A673 (cell line): ENCODE measurements around the gene PDZD4. TPM values are rescaled to one million over a fixed set of nuclear protein-coding genes. Genes with fewer than 3 reads are reported as not detected.

Experiments
- BruUV-seq: library from RNA; stranded (reverse); fragments of 400-500 nt; replicated peaks from 2 replicates; lab custom pipeline; 2021; lab: Mats Ljungman, UMichigan
- CTCF ChIA-PET: fragments of 300-600 bp; sonication (Branson Sonifier 250); formaldehyde crosslinking; loops from one replicate; lab custom pipeline; 2022; ENCODE audit warnings: antibody characterized with exemption; lab: Charles Lee
- POLR2A ChIA-PET: fragments of 300-600 bp; sonication (Branson Sonifier 250); formaldehyde crosslinking; loops from one replicate; lab custom pipeline; 2022; ENCODE audit warnings: antibody characterized with exemption; ENCODE audit not compliant: low non-redundant PET; lab: Charles Lee
- DNase-seq: peaks from one replicate; pipeline ENCODE4 v3.0.0-alpha.2; 2015; ENCODE audit warnings: low spot score
- H3K27ac ChIP-seq: fragments of 200-600 bp; sonication (generic); 2 replicates; pipeline ENCODE4 v1.5.1; 2016; ENCODE audit warnings: mixed run types, low read depth, mild to moderate bottlenecking, mixed read lengths, antibody characterized with exemption, low read length; ENCODE audit not compliant: poor library complexity, severe bottlenecking
- H3K27me3 ChIP-seq: fragments of 200-600 bp; sonication (generic); replicated peaks from 2 replicates; pipeline ENCODE4 v1.6.1; 2017; ENCODE audit warnings: mixed run types, low read depth, mild to moderate bottlenecking, mixed read lengths, antibody characterized with exemption, low read length; ENCODE audit not compliant: insufficient read depth, poor library complexity
- H3K36me3 ChIP-seq: fragments of 200-600 bp; sonication (generic); 2 replicates; pipeline ENCODE4 v1.6.1; 2016; ENCODE audit warnings: mixed run types, mild to moderate bottlenecking, mixed read lengths, antibody characterized with exemption, low read length; ENCODE audit not compliant: insufficient read depth, poor library complexity, severe bottlenecking
- H3K4me1 ChIP-seq: fragments of 200-600 bp; sonication (generic); 2 replicates; pipeline ENCODE4 v1.6.1; 2017; ENCODE audit warnings: mixed run types, mild to moderate bottlenecking, mixed read lengths, antibody characterized with exemption, low read length; ENCODE audit not compliant: insufficient read depth, poor library complexity, severe bottlenecking
- H3K4me3 ChIP-seq: fragments of 200-600 bp; sonication (generic); 2 replicates; pipeline ENCODE4 v1.5.1; 2016; ENCODE audit warnings: low read depth, mixed run types, mild to moderate bottlenecking, mixed read lengths, low read length; ENCODE audit not compliant: poor library complexity, severe bottlenecking
- H3K9me3 ChIP-seq: fragments of 200-600 bp; sonication (generic); 2 replicates; pipeline ENCODE4 v1.6.1; 2016; ENCODE audit warnings: mixed run types, low read depth, mild to moderate bottlenecking, mixed read lengths, antibody characterized with exemption, low read length; ENCODE audit not compliant: poor library complexity, severe bottlenecking
- CTCF ChIP-seq: fragments of 300-800, 200-600 bp; sonication (generic); conservative IDR thresholded peaks from 2 replicates; pipeline ENCODE4 v1.5.1; 2017; ENCODE audit warnings: low read depth, mild to moderate bottlenecking, antibody characterized with exemption, low read length, moderate library complexity, mixed read lengths
- EZH2 ChIP-seq: fragments of 200-600 bp; sonication (generic); IDR thresholded peaks from 2 replicates; pipeline ENCODE4 v1.6.1; 2017; ENCODE audit warnings: borderline replicate concordance, low read depth, mild to moderate bottlenecking, mixed read lengths, antibody characterized with exemption, low read length; ENCODE audit not compliant: poor library complexity, severe bottlenecking
- intact Hi-C: fragments of 100-400 bp; cut with micrococcal nuclease; formaldehyde crosslinking; loops from one replicate; pipeline ENCODE4 v1.10.0; 2022; ENCODE audit not compliant: unreplicated experiment
- total RNA-seq: library from RNA; stranded (reverse); gene quantifications from 2 replicates; pipeline ENCODE4 v1.2.3, GENCODE V29; 2021

The PDZD4 gene
- total RNA-seq, 1 experiment from 2014 or later, result 2.6 TPM

- H3K27ac ChIP-seq, result no peak overlapping the region
- H3K27me3 ChIP-seq, result no peaks in the 10 kb centered on the region
- H3K4me3 ChIP-seq, result no peak overlapping the region
- no peaks in the 10 kb centered on the region for H3K9me3 ChIP-seq
- H3K4me1 ChIP-seq, result no peaks in the 10 kb centered on the region
- no TSS peak for BruUV-seq
- no peak for DNase-seq
- no peaks in the 10 kb centered on the region for H3K36me3 ChIP-seq
- no peak for TF ChIP-seq EZH2
- TF ChIP-seq CTCF, result no peak
- intact Hi-C loops, result no loop called here
- POLR2A ChIA-PET, result interaction anchor here (0.6 kb wide), 1 partner anchor 175 kb away, joined by 4 read pairs; no protein-coding TSS in a partner anchor
- CTCF ChIA-PET, result no interaction called here
These were observed 58.7 kb downstream of the PDZD4 start for GRCh38 chrX:153771415-153772315.

GRCh38 chrX:153770601-153771414 lies 59.5 kb downstream of the PDZD4 start:
- H3K27me3 ChIP-seq, result no peaks in the 10 kb centered on the region
- ChIA-PET CTCF (no interaction called here), POLR2A (no interaction called here)
- H3K9me3 ChIP-seq, result no peaks in the 10 kb centered on the region
- TF ChIP-seq EZH2, result no peak
- TF ChIP-seq CTCF, result no peak
- no TSS peak for BruUV-seq
- no peak overlapping the region for H3K4me3 ChIP-seq
- H3K36me3 ChIP-seq, result no peaks in the 10 kb centered on the region
- DNase-seq, result no peak
- intact Hi-C loops, result no loop called here
- H3K4me1 ChIP-seq, result no peaks in the 10 kb centered on the region
- no peak overlapping the region for H3K27ac ChIP-seq

- no peak for DNase-seq
- ChIA-PET CTCF (no interaction called here), POLR2A (no interaction called here)
- Histone ChIP-seq H3K27me3 (no peaks in the 10 kb centered on the region), H3K4me3 (no peak overlapping the region), H3K4me1 (no peaks in the 10 kb centered on the region), H3K27ac (no peak overlapping the region), H3K36me3 (no peaks in the 10 kb centered on the region), H3K9me3 (no peaks in the 10 kb centered on the region)
- TF ChIP-seq CTCF (no peak), EZH2 (no peak)
- intact Hi-C loops, result no loop called here
- no TSS peak for BruUV-seq
These were observed 60.3 kb downstream of the PDZD4 start for GRCh38 chrX:153769865-153770600.
